UCSD-AML1 (cell line): Measurements from ENCODE around the gene SEPTIN11.

ENCODE experiments used
- DNase-seq: peaks from one replicate; lab custom pipeline; 2025; ENCODE audit not compliant: unreplicated experiment; lab: John Stamatoyannopoulos, UW

Gene SEPTIN11

DNA sequence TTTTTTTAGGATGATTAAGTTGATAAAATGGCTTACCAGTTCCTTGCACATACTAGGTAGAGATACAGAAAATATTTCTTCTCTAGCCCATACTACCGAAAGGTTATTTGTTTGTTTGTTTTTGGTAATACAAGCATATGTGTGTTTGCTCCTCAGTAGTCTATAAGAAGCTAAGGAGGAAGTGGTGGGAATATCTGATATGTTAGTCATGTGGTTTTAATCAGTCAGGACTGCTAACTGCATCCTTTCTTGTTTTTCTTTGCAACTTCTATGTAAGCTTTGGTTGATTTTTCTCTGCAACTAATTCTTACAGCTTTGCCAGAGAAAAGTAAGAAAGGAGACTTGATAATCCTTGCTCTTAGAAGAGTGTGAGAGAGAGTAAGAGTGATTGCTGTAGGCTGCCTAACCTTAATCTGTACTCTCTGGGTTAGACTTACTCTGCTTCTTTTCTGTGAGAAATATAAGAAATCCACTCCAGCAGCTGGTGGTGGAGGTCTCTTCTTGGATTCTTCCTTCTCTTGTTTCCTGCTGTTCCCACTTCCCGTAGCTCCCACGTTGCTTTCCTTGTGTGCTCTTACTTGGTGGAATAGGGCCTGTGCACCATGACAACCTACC, 28.3 kb downstream of the SEPTIN11 start:
- no peak for DNase-seq

DNA sequence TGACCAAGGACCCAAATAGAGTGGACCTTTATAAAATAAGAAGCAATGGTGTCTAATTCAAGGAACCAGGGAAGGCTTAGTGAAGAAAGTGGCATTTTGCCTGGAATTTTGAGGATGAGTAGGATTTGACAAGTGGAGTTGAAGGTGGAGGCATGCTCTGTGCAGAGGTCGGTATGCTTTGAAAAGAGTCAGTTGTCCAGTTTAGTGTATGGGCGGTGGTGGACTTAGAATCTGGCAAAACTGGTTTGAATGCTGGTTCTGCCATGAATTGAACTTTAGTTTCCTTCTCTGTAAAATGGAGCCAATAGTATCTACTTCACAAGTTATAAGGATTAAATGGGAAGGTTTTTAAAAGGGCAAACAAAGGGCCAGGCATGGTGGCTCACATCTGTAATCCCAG, 29.7 kb downstream of the SEPTIN11 start:
- DNase-seq: no peak

- no peak for DNase-seq
Observed at GRCh38 chr4:76980261-76980660, 30.7 kb downstream of the SEPTIN11 start.

GRCh38 chr4:76981644-76982043, 32.1 kb downstream of the SEPTIN11 start:
- no peak for DNase-seq

GRCh38 chr4:76982638-76983584, 33.4 kb downstream of the SEPTIN11 start:
- DNase-seq: no peak

DNA sequence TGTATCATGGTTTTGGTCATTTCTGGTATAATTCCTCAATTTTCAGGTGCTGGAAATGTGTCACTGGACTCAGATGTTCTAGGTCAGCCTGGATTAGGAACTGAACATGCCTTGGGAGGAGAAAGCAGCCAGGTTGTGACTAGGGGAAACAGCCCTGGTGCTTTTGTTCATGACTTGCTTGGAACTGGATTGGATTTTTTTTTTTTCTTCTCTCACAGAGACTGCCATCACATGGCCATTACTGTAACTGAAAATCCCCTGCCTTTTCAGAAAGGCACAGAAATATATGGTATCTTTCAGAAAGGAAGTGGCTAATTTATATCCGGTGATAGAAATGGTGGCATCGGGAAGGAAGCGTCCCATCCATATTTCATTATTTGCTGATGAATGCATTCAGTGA, 34.6 kb downstream of the SEPTIN11 start:
- DNase-seq: no peak

DNA sequence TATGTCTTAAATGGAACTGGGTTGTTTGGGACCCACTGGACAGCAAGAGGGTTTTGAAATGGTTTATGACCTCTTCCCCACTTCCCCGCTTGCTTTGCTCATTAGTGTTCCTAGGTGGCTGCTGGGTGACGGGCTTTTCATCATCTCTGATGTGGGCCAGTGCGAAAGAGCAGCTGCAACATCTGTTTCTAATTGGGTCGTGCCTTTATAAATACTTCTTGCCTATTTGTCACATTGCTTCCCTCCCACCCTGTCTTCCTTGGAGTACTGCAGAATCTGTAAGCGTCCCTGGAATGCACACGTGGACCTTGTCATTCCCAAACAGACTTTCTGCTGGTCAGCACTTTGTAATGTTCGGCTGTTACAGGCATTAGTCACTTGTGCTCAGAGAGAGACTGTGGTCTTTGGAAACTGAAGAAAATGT, 35.2 kb downstream of the SEPTIN11 start:
- DNase-seq: no peak

- no peak for DNase-seq
Observed at GRCh38 chr4:76987153-76987591, 37.6 kb downstream of the SEPTIN11 start.

- DNase-seq: no peak
Observed at GRCh38 chr4:76987685-76988084, 38.1 kb downstream of the SEPTIN11 start.

DNA sequence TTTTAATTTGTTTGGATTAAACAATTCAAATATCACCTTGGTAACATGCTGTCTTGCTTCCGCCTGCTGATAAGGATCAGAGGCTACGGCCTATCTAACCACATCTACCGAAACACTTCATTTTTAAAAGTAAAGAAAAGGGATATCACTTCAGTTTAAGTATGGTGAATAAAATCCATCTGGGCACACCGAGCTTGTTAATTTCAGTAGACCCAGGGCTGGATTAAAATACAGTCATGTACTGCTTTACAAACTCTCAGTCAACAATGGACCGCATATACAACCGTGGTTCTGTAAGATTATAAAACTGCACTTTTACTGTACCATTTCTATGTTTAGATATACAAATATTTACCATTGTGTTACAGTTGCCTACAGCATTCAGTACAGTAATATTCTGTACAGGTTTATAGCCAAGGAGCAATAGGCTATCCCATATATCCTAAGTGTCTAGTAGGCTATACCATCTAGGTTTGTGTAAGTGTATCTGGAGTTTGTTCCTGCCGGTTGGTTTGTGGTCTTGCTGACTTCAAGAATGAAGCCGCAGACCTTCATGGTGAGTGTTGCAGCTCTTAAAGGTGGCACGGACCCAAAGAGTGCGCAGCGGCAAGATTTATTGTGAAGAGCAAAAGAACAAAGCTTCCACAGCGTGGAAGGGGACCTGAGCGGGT, 40.0 kb downstream of the SEPTIN11 start:
- DNase-seq: no peak

GRCh38 chr4:76990288-76991080, 40.9 kb downstream of the SEPTIN11 start:
- DNase-seq: no peak

DNA sequence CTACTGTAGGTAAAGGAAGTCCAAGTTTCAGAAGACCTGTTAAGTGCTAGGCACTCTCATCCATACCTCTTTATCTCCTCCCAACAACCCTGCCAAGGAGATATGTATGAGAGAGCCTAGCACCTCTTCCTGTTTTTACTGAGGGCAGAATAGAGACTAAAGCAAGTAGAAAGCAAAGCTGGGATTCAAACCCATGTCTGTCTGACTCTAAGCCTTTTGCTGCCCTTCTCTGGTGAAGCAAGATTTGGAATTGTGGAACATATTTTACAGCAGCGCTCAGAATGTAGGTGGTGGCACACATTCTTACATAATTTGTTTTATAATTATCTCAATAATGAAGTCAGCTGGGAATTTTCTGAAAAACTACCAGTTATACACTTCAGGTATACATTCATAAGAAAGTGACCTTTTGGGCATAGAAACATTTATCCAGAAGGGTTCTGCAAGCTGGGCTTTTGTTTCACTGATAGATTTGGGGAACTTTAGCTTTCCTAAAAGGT, 41.7 kb downstream of the SEPTIN11 start:
- DNase-seq: no peak

- DNase-seq: no peak
Observed at GRCh38 chr4:76993787-76994641, 44.5 kb downstream of the SEPTIN11 start.

- DNase-seq: no peak
Observed at GRCh38 chr4:76995776-76996175, 46.2 kb downstream of the SEPTIN11 start.

- DNase-seq: no peak
Observed at GRCh38 chr4:76996445-76996844, 46.9 kb downstream of the SEPTIN11 start.

GRCh38 chr4:76997077-76997476, 47.5 kb downstream of the SEPTIN11 start:
- no peak for DNase-seq

GRCh38 chr4:76997532-76997931, 48.0 kb downstream of the SEPTIN11 start:
- DNase-seq: no peak

DNA sequence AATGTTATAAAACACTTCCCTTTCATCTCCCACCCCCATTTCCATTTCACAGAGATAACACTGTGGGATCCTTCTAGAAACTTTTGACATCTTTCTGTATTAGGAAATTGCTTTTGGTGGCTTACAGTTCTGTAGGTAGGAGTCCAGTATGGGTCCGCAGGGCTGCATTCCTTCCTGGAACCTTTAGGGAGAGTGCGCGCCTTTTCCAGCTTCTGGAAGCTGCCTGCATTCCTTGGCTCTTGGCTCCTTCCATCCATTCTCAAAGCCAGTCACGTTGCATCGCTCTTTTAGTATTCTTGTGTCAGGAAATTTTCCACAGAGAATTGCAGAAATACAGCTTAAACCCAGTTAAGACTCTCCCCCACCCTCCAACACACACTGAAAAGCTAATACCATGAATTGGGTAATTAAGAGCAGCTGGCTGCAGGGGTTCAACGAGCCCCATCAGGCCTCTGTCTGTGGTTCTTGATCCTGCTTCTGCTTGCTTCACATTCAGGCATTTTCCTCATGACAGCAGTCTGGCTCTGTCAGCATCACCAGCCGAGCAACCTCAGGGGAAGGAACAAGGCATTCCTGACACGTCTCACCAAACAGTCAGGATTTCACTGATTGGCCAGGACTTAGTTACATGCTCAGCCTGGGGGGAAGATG, 48.8 kb downstream of the SEPTIN11 start:
- no peak for DNase-seq
